HG02610 (cell line): ENCODE measurements around the gene CC2D1B.

Experiments used
- ATAC-seq: cut with Tn5 transposase; IDR thresholded peaks from one replicate; pipeline ENCODE4 v1.9.1; 2021; ENCODE audit warnings: mild to moderate bottlenecking, moderate library complexity; ENCODE audit not compliant: unreplicated experiment

The CC2D1B gene

GRCh38 chr1:52359676-52360594, 6.1 kb downstream of the CC2D1B start:
- no peak for ATAC-seq

GRCh38 chr1:52358851-52359497, 7.0 kb downstream of the CC2D1B start:
- no peak for ATAC-seq

GRCh38 chr1:52357397-52357796, 8.6 kb downstream of the CC2D1B start:
- ATAC-seq, result no peak

- ATAC-seq, result no peak
Measured at GRCh38 chr1:52356818-52357355, 9.1 kb downstream of the CC2D1B start.

GRCh38 chr1:52355847-52356505, 10.0 kb downstream of the CC2D1B start:
- ATAC-seq, result no peak

GRCh38 chr1:52355436-52355835, 10.6 kb downstream of the CC2D1B start:
- no peak for ATAC-seq

- ATAC-seq, result no peak
Measured at GRCh38 chr1:52352690-52353089, 13.3 kb downstream of the CC2D1B start.

- no peak for ATAC-seq
Measured at GRCh38 chr1:52348704-52349300, 17.2 kb downstream of the CC2D1B start.

GRCh38 chr1:52346653-52347052, 19.4 kb downstream of the CC2D1B start:
- ATAC-seq, result no peak

GRCh38 chr1:52345252-52345651, 20.8 kb downstream of the CC2D1B start:
- ATAC-seq, result no peak

- no peak for ATAC-seq
Measured at GRCh38 chr1:52343979-52344378, 22.0 kb downstream of the CC2D1B start.

GRCh38 chr1:52341655-52342260, 24.2 kb downstream of the CC2D1B start:
- ATAC-seq, result no peak

- ATAC-seq, result no peak
Measured at GRCh38 chr1:52337439-52337838, 28.6 kb downstream of the CC2D1B start.

- ATAC-seq, result no peak
Measured at GRCh38 chr1:52334906-52335528, 31.0 kb downstream of the CC2D1B start.

GRCh38 chr1:52332411-52332810, 33.6 kb downstream of the CC2D1B start:
- no peak for ATAC-seq

GRCh38 chr1:52328615-52329014, 37.4 kb downstream of the CC2D1B start:
- no peak for ATAC-seq

- no peak for ATAC-seq
Measured at GRCh38 chr1:52325786-52326185, 40.2 kb downstream of the CC2D1B start.

GRCh38 chr1:52323731-52324130, 42.3 kb downstream of the CC2D1B start:
- no peak for ATAC-seq

- no peak for ATAC-seq
Measured at GRCh38 chr1:52321061-52321460, 44.9 kb downstream of the CC2D1B start.
